GM23338 (cell line): ENCODE measurements around the gene TNNI3K. TPM values are rescaled to one million over a fixed set of nuclear protein-coding genes. Genes with fewer than 3 reads are reported as not detected.

Experiments
- ATAC-seq: fragments of 200-7000 bp; cut with Tn5 transposase; 3 replicates; pipeline ENCODE4 v1.9.1; 2020
- DNase-seq: peaks from one replicate; pipeline ENCODE4 v3.0.0-alpha.2; 2015; ENCODE audit warnings: low spot score
- H2AFZ ChIP-seq: fragments of 200-600 bp; sonication (generic); 2 replicates; pipeline ENCODE4 v1.8.0; 2016; ENCODE audit warnings: antibody characterized with exemption, mild to moderate bottlenecking, moderate library complexity
- H3F3A ChIP-seq: fragments of 200-600 bp; sonication (generic); replicated peaks from 2 replicates; pipeline ENCODE4 v1.8.0; 2017; ENCODE audit warnings: antibody characterized with exemption, mixed run types, low read depth
- H3K27ac ChIP-seq: fragments of 200-600 bp; sonication (generic); 2 replicates; pipeline ENCODE4 v1.6.1; 2016; ENCODE audit warnings: low read depth
- H3K27me3 ChIP-seq: fragments of 200-600 bp; sonication (generic); 2 replicates; pipeline ENCODE4 v1.8.0; 2016; ENCODE audit warnings: mild to moderate bottlenecking, mixed run types, moderate library complexity; ENCODE audit not compliant: insufficient read depth
- H3K36me3 ChIP-seq: fragments of 200-600 bp; sonication (generic); 2 replicates; pipeline ENCODE4 v1.8.0; 2016; ENCODE audit warnings: mild to moderate bottlenecking; ENCODE audit not compliant: insufficient read depth
- H3K4me1 ChIP-seq: fragments of 200-600 bp; sonication (generic); 2 replicates; pipeline ENCODE4 v1.8.0; 2016; ENCODE audit warnings: mild to moderate bottlenecking, moderate library complexity; ENCODE audit not compliant: insufficient read depth
- H3K4me2 ChIP-seq: fragments of 200-600 bp; sonication (generic); 2 replicates; pipeline ENCODE4 v1.7.1; 2017; ENCODE audit warnings: mixed run types
- H3K4me3 ChIP-seq: fragments of 200-600 bp; sonication (generic); 2 replicates; pipeline ENCODE4 v1.6.1; 2016; ENCODE audit warnings: mixed run types
- H3K79me2 ChIP-seq: fragments of 200-600 bp; sonication (generic); replicated peaks from 2 replicates; pipeline ENCODE4 v1.8.0; 2017; ENCODE audit warnings: mild to moderate bottlenecking; ENCODE audit not compliant: insufficient read depth
- H3K9me2 ChIP-seq: fragments of 200-600 bp; sonication (generic); 2 replicates; pipeline ENCODE4 v1.8.0; 2017; ENCODE audit not compliant: insufficient read depth
- H4K20me1 ChIP-seq: fragments of 200-600 bp; sonication (generic); replicated peaks from 2 replicates; pipeline ENCODE4 v1.8.0; 2017; ENCODE audit warnings: mild to moderate bottlenecking; ENCODE audit not compliant: insufficient read depth
- H3K27ac Mint-ChIP-seq: 2 replicates; pipeline ENCODE4 v1.8.0; 2020; ENCODE audit warnings: inconsistent platforms, mild to moderate bottlenecking, moderate library complexity, mixed read lengths
- H3K27me3 Mint-ChIP-seq: 3 replicates; pipeline ENCODE4 v1.8.0; 2022; ENCODE audit warnings: low read depth, mild to moderate bottlenecking, moderate library complexity, mixed read lengths, inconsistent platforms; ENCODE audit not compliant: insufficient read depth, poor library complexity
- H3K36me3 Mint-ChIP-seq: 3 replicates; pipeline ENCODE4 v1.8.0; 2021; ENCODE audit warnings: low read depth, mild to moderate bottlenecking, inconsistent platforms, moderate library complexity, mixed read lengths
- H3K4me1 Mint-ChIP-seq: 3 replicates; pipeline ENCODE4 v1.8.0; 2020; ENCODE audit warnings: mild to moderate bottlenecking, inconsistent platforms, mixed read lengths
- H3K4me3 Mint-ChIP-seq: 3 replicates; pipeline ENCODE4 v1.8.0; 2021; ENCODE audit warnings: moderate library complexity, mild to moderate bottlenecking, inconsistent platforms, mixed read lengths
- H3K9me3 Mint-ChIP-seq: 3 replicates; pipeline ENCODE4 v1.8.0; 2020; ENCODE audit warnings: moderate library complexity, mild to moderate bottlenecking, inconsistent platforms, mixed read lengths
- CREB1 ChIP-seq: fragments of 250-450 bp; sonication (Bioruptor Pico); IDR thresholded peaks from 2 replicates; pipeline ENCODE4 v1.5.0; 2020; ENCODE audit warnings: low read depth, mild to moderate bottlenecking, moderate library complexity
- CTCF ChIP-seq, 2 experiments: fragments of 200-600 bp in 1 of 2; sonication (generic) in 1 of 2; conservative IDR thresholded peaks; 2 replicates each; pipeline versions ENCODE4 v1.5.1 to v1.6.1; 2016 to 2017; ENCODE audit warnings: antibody characterized with exemption in 2 of 2, low read depth in 2 of 2, mild to moderate bottlenecking in 2 of 2, moderate library complexity in 1 of 2
- EZH2 ChIP-seq: fragments of 200-600 bp; sonication (generic); IDR thresholded peaks from one replicate; pipeline ENCODE4 v1.8.0; 2017; ENCODE audit warnings: antibody characterized with exemption, mild to moderate bottlenecking, low read depth; ENCODE audit not compliant: unreplicated experiment
- EZH2phosphoT487 ChIP-seq: fragments of 200-600 bp; sonication (generic); IDR thresholded peaks from one replicate; pipeline ENCODE4 v1.8.1; 2018; ENCODE audit warnings: antibody characterized with exemption; ENCODE audit not compliant: unreplicated experiment
- JUNB ChIP-seq: IDR thresholded peaks from one replicate; pipeline ENCODE4 v1.6.1; 2016; ENCODE audit warnings: antibody characterized with exemption; ENCODE audit not compliant: unreplicated experiment
- NANOG ChIP-seq: IDR thresholded peaks from 2 replicates; pipeline ENCODE4 v1.6.1; 2016; ENCODE audit warnings: antibody characterized with exemption, borderline replicate concordance
- POLR2AphosphoS5 ChIP-seq: IDR thresholded peaks from 2 replicates; pipeline ENCODE4 v1.6.1; 2016; ENCODE audit warnings: antibody characterized with exemption, low read depth
- REST ChIP-seq: IDR thresholded peaks from one replicate; pipeline ENCODE4 v1.6.1; 2018; ENCODE audit warnings: antibody characterized with exemption; ENCODE audit not compliant: unreplicated experiment
- ZNF114 ChIP-seq: fragments of 250-450 bp; sonication (Bioruptor Pico); IDR thresholded peaks from 2 replicates; pipeline ENCODE4 v1.5.0; 2020; ENCODE audit warnings: mild to moderate bottlenecking, moderate library complexity
- ZNF331 ChIP-seq: fragments of 250-450 bp; sonication (Bioruptor Pico); IDR thresholded peaks from 2 replicates; pipeline ENCODE4 v1.5.0; 2020; ENCODE audit warnings: low read depth, mild to moderate bottlenecking, moderate library complexity
- ZNF462 ChIP-seq: fragments of 250-450 bp; sonication (Bioruptor Pico); IDR thresholded peaks from 2 replicates; pipeline ENCODE4 v1.5.0; 2020; ENCODE audit warnings: mild to moderate bottlenecking, moderate library complexity
- polyA plus RNA-seq: library from polyadenylated mRNA; unstranded; fragments of >200 nt; fragmentation: Nextera tagmentation; extraction: Ambion mirVana; gene quantifications from 2 replicates; pipeline ENCODE4 v1.2.1, GENCODE V29; 2016
- total RNA-seq: library from RNA; depleted of rRNA; stranded (reverse); fragments of >200 nt; shearing (Covaris generic); gene quantifications from 2 replicates; pipeline ENCODE4 v1.2.3, GENCODE V29; 2014

Gene TNNI3K
- total and polyA plus RNA-seq, 2 experiments from 2014 or later, result not detected

- Mint-ChIP-seq H3K27me3 (peaks cover 3% of the 10 kb centered on the region), H3K4me3 (no peak overlapping the region), H3K36me3 (no peaks in the 10 kb centered on the region), H3K9me3 (no peaks in the 10 kb centered on the region), H3K27ac (no peak overlapping the region), H3K4me1 (no peaks in the 10 kb centered on the region)
- Histone ChIP-seq H3K36me3 (no peaks in the 10 kb centered on the region), H3K4me1 (no peaks in the 10 kb centered on the region), H2AFZ (no peak overlapping the region), H4K20me1 (no peaks in the 10 kb centered on the region), H3K4me3 (no peak overlapping the region), H3K79me2 (no peaks in the 10 kb centered on the region), H3K27ac (no peak overlapping the region), H3F3A (no peaks in the 10 kb centered on the region), H3K27me3 (no peaks in the 10 kb centered on the region), H3K4me2 (no peak overlapping the region), H3K9me2 (no peaks in the 10 kb centered on the region)
- TF ChIP-seq EZH2phosphoT487 (no peak), POLR2AphosphoS5 (no peak), JUNB (no peak), NANOG (no peak)
- DNase-seq (no peak), ATAC-seq (no peak)
Observed at GRCh38 chr1:74423471-74423870, 188.3 kb downstream of the TNNI3K start.

GRCh38 chr1:74425676-74426075 is 190.5 kb downstream of the TNNI3K start:
- no peaks in the 10 kb centered on the region for H3K27me3 ChIP-seq
- H4K20me1 ChIP-seq, result no peaks in the 10 kb centered on the region
- no peaks in the 10 kb centered on the region for H3K36me3 Mint-ChIP-seq
- no peaks in the 10 kb centered on the region for H3F3A ChIP-seq
- DNase-seq, result no peak
- H3K27ac Mint-ChIP-seq, result no peak overlapping the region
- H3K27ac ChIP-seq, result no peak overlapping the region
- no peak overlapping the region for H3K4me3 Mint-ChIP-seq
- H3K36me3 ChIP-seq, result no peaks in the 10 kb centered on the region
- no peaks in the 10 kb centered on the region for H3K4me1 Mint-ChIP-seq
- no peaks in the 10 kb centered on the region for H3K79me2 ChIP-seq
- H3K9me3 Mint-ChIP-seq, result no peaks in the 10 kb centered on the region
- no peaks in the 10 kb centered on the region for H3K9me2 ChIP-seq
- H2AFZ ChIP-seq, result no peak overlapping the region
- peaks cover 3% of the 10 kb centered on the region for H3K27me3 Mint-ChIP-seq
- ATAC-seq, result no peak
- H3K4me2 ChIP-seq, result no peak overlapping the region
- no peak overlapping the region for H3K4me3 ChIP-seq
- H3K4me1 ChIP-seq, result no peaks in the 10 kb centered on the region
- TF ChIP-seq REST, result no peak
- no peak for TF ChIP-seq ZNF462 (CRISPR knock-in tag)
- TF ChIP-seq CREB1 (CRISPR knock-in tag), result no peak
- TF ChIP-seq ZNF331 (CRISPR knock-in tag), result no peak
- no peak for TF ChIP-seq JUNB
- no peak for TF ChIP-seq NANOG
- no peak for TF ChIP-seq EZH2
- no peak for TF ChIP-seq CTCF (conservative IDR thresholded peaks at IDR 0.05; ENCODE audit: low read depth in 2 of 2)
- no peak for TF ChIP-seq EZH2phosphoT487
- no peak for TF ChIP-seq ZNF114 (CRISPR knock-in tag)
